ENCODE data around the gene OR52H1.

OR52H1 gene

DNA sequence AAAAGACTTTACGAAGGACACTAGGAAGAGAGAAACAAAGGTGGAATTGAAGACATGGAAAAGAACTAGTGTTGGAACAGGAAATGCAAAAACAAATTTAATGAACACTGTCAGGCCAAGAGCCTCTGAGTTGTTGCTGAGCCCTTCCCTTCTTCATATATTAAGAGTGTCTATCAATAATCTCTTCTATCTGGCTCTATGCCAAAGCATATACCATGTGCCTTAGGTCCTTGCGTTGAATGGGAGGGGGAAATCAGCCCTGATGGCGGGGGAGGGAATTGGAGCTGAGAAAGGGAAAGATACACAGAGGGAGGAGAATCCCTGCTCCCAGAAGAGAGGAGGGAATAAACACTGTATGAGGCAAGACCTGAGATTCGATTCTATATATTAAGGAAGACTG is 26.8 kb upstream of the OR52H1 start:
- Histone ChIP-seq H3K9me3 (ENCODE audit: control insufficient read depth, low read length) (no peaks in the 10 kb centered on the region), H3K4me1 (ENCODE audit: control insufficient read depth, insufficient read depth, low read length, poor library complexity, severe bottlenecking) (no peaks in the 10 kb centered on the region), H3K27ac (ENCODE audit: low read depth, low read length, severe bottlenecking) (no peak overlapping the region), H3K4me3 (ENCODE audit: extremely low read depth, insufficient read depth, low read length, poor library complexity, severe bottlenecking) (no peak overlapping the region), H3K36me3 (ENCODE audit: control insufficient read depth, insufficient read depth, low read length) (no peaks in the 10 kb centered on the region)
- 81 to 100% methylated on average over 2 to 3 of the region's 4 CpGs for WGBS, 2 experiments (ENCODE audit: insufficient coverage in 2 of 2)

DNA sequence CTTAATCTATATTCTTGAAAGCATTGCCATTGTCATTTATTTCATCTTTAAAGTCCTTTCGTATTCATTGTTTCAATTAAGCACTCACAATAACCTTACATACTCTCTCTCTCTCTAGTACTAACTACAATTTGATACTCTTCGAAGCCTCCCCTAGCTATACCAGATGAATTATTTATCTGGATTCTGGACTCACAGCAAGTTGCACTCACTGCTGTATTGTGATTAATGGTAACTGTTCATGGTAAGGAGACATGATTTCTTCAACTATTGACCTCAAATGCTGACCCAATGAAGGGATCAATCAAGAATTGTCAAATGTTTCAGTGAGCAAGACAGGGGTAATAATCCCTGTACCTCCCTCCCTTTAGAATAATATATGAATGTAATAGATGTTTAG is 26.3 kb upstream of the OR52H1 start:
- Histone ChIP-seq H3K4me1 (ENCODE audit: control insufficient read depth, insufficient read depth, low read length, poor library complexity, severe bottlenecking) (no peaks in the 10 kb centered on the region), H3K36me3 (ENCODE audit: control insufficient read depth, insufficient read depth, low read length) (no peaks in the 10 kb centered on the region), H3K27ac (ENCODE audit: low read depth, low read length, severe bottlenecking) (no peak overlapping the region), H3K9me3 (ENCODE audit: control insufficient read depth, low read length) (no peaks in the 10 kb centered on the region), H3K4me3 (ENCODE audit: extremely low read depth, insufficient read depth, low read length, poor library complexity, severe bottlenecking) (no peak overlapping the region)
- WGBS, 2 experiments (ENCODE audit: insufficient coverage in 2 of 2) = 89 to 93% methylated on average over 1 of the region's 2 CpGs

DNA sequence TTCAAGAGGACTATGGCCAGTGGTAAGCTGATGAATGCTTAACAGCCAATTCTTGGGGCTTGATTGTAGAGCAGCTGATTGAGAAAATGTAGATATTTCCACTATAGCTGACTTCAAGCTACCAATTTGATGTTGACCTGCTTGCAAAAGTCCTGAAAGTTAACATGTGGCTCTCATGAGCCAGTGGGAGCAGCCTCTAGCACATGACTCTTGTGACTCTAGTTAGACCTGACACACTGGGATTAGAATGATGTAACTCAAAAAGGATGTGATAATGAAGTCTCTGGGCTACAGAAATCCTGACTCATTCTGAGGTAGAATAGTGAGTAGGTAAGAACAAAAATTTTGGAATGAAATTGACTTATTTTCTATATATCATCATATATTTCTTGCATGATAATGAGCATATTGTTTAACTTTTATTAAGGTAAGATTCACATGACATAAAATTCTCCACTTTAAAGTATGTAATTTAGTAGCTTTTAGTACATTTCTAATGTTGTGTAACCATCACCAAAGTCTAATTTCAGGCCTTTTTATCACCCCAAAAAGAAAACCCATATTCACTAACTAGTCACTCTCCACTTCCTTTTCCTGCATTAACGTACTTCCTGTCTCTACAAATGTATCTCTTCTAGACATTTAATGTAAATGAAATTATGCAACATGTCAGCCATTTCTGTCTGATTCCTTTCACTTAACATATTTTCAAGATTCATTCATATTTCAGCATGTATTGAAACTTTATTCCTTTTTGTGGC is 16.1 kb upstream of the OR52H1 start:
- no peaks in the 10 kb centered on the region for H3K4me1 ChIP-seq (ENCODE audit: control insufficient read depth, insufficient read depth, low read length, poor library complexity, severe bottlenecking)
- H3K4me3 ChIP-seq (ENCODE audit: extremely low read depth, insufficient read depth, low read length, poor library complexity, severe bottlenecking) = no peak overlapping the region
- H3K27ac ChIP-seq (ENCODE audit: low read depth, low read length, severe bottlenecking) = no peak overlapping the region
- WGBS, 2 experiments (ENCODE audit: insufficient coverage in 2 of 2) = no CpG with 5 or more reads among the region's 1 CpG
- no peaks in the 10 kb centered on the region for H3K9me3 ChIP-seq (ENCODE audit: control insufficient read depth, low read length)
- H3K36me3 ChIP-seq (ENCODE audit: control insufficient read depth, insufficient read depth, low read length) = no peaks in the 10 kb centered on the region

DNA sequence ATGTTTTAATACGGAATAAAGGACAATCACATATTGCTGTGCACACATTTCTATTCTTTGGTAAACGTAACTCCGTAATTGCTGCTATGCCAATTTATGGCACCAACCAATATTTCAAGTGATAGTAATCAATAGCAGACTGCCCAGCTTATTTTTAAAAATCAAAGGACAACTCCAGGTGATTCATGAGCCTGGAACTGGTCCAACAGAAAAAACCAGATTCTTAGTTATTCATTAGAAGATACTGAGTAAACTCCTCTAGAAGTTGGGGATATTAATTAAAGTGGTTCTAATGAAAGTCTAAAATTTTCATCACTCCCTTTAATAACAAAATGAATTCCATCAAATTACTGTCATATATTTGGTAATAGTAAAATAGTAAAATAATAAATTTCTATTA is 9.4 kb upstream of the OR52H1 start:
- Histone ChIP-seq H3K4me1 (ENCODE audit: control insufficient read depth, insufficient read depth, low read length, poor library complexity, severe bottlenecking) (no peaks in the 10 kb centered on the region), H3K4me3 (ENCODE audit: extremely low read depth, insufficient read depth, low read length, poor library complexity, severe bottlenecking) (no peak overlapping the region), H3K9me3 (ENCODE audit: control insufficient read depth, low read length) (no peaks in the 10 kb centered on the region), H3K27ac (ENCODE audit: low read depth, low read length, severe bottlenecking) (no peak overlapping the region), H3K36me3 (ENCODE audit: control insufficient read depth, insufficient read depth, low read length) (no peaks in the 10 kb centered on the region)
- no CpG with 5 or more reads among the region's 3 CpGs for WGBS, 2 experiments (ENCODE audit: insufficient coverage in 2 of 2)

DNA sequence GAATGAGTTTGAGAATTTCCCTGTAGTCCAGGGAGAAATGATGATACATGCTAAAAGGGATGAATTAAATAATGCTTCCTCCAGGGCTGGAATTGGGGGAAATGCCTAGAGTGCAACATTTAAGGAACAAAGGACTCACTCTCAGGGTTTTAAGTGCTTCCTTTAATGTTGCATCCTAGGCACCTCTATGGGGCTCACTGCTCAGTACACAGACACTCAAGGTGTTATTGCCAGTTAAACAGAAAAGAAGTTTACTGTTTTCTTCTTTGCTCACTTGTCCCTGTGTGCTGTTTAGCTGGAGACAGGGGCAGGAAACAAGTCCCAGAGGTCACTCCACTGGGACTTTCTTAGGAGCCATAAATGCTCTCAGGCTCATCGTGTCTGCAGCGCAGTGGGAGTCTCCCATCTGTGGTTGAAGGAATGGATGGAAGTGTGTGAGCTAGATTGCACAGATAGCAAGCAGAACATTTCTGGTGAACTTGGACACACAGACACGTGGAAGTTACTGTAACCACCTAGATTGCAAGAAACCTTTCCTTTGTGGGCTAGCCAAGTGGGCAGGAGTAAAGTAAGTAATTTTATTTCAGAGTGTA is 8.4 kb upstream of the OR52H1 start:
- Histone ChIP-seq H3K4me3 (ENCODE audit: extremely low read depth, insufficient read depth, low read length, poor library complexity, severe bottlenecking) (no peak overlapping the region), H3K9me3 (ENCODE audit: control insufficient read depth, low read length) (no peaks in the 10 kb centered on the region), H3K27ac (ENCODE audit: low read depth, low read length, severe bottlenecking) (no peak overlapping the region), H3K4me1 (ENCODE audit: control insufficient read depth, insufficient read depth, low read length, poor library complexity, severe bottlenecking) (no peaks in the 10 kb centered on the region), H3K36me3 (ENCODE audit: control insufficient read depth, insufficient read depth, low read length) (no peaks in the 10 kb centered on the region)
- 81 to 83% methylated on average over 3 of the region's 3 CpGs for WGBS, 2 experiments (ENCODE audit: insufficient coverage in 2 of 2)

DNA sequence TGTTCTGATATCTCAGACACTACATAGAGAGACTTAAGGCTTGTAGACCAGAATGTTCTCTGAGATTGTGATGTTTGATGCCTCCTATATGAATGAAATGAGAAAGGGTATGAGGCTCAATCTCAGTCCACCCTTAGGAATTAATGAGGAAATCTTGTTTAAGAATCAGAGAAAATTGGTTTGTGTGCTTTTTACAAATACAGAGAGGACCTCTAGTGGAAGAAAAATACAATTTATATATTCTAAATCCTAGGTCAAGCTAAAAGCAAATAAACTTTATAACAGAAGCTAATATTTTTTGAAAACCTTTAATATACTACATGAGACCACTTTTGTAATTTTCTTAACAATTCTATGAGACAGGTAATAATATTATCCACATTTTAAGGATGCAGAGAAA is 5.0 kb upstream of the OR52H1 start:
- Histone ChIP-seq H3K9me3 (ENCODE audit: control insufficient read depth, low read length) (no peaks in the 10 kb centered on the region), H3K4me3 (ENCODE audit: extremely low read depth, insufficient read depth, low read length, poor library complexity, severe bottlenecking) (no peak overlapping the region), H3K27ac (ENCODE audit: low read depth, low read length, severe bottlenecking) (no peak overlapping the region), H3K4me1 (ENCODE audit: control insufficient read depth, insufficient read depth, low read length, poor library complexity, severe bottlenecking) (peaks cover 3% of the 10 kb centered on the region), H3K36me3 (ENCODE audit: control insufficient read depth, insufficient read depth, low read length) (no peaks in the 10 kb centered on the region)

DNA sequence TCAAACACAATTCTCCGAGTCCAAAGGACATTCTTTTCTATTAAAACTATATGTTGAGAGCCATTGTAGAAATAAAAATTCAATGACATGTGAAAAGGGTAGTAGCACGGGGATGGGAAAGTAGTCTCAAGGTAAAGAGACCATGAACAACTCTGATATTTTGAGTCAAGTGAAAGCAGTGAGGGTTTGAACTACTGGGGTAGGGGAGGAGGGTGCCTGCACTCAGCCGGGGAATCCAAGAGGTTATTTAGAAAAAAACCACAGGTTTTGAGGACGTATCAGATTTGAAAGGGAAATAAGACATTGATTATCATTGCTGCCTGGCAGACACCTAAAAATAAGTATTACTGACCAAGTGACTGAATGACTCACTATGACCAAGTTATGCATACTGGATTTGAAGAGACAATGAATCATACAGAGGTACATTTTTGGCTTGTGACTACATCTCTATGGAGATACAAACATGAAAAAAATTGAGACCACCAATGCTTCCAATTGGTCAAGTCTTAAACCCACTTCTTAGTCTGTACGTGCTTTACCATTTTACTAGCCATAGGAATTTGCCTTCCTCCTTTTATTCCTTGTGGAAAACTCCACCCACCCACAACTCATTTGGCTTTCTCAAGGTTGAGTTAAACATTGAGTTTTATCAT is 2.2 kb upstream of the OR52H1 start:
- H3K9me3 ChIP-seq (ENCODE audit: control insufficient read depth, low read length) = no peaks in the 10 kb centered on the region
- H3K36me3 ChIP-seq (ENCODE audit: control insufficient read depth, insufficient read depth, low read length) = no peaks in the 10 kb centered on the region
- no peak overlapping the region for H3K27ac ChIP-seq (ENCODE audit: low read depth, low read length, severe bottlenecking)
- H3K4me1 ChIP-seq (ENCODE audit: control insufficient read depth, insufficient read depth, low read length, poor library complexity, severe bottlenecking) = peaks cover 3% of the 10 kb centered on the region
- WGBS, 2 experiments (ENCODE audit: insufficient coverage in 2 of 2) = 71% methylated on average over 3 to 4 of the region's 5 CpGs
- H3K4me3 ChIP-seq (ENCODE audit: extremely low read depth, insufficient read depth, low read length, poor library complexity, severe bottlenecking) = no peak overlapping the region

DNA sequence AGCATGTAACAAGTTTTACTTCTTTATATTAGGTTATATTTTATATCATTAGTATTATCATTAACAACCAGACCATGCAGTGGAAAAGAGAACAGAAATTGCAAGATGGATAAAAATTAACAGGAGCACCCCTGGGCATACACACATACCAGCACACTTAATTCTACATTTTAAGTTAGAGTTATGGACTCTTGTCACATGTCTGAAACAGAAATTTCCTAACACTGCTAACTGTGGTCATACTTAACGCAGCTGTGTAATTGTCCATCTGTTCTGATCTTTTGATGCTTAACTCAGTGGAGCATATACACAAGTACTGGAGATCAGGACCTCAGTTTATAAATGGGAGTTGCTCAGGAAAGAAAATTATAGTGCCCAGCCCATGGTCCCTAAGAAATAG is 358 bp downstream of the OR52H1 start:
- Histone ChIP-seq H3K9me3 (ENCODE audit: control insufficient read depth, low read length) (no peaks in the 10 kb centered on the region), H3K27ac (ENCODE audit: low read depth, low read length, severe bottlenecking) (no peak overlapping the region), H3K36me3 (ENCODE audit: control insufficient read depth, insufficient read depth, low read length) (no peaks in the 10 kb centered on the region), H3K4me1 (ENCODE audit: control insufficient read depth, insufficient read depth, low read length, poor library complexity, severe bottlenecking) (peaks cover 3% of the 10 kb centered on the region), H3K4me3 (ENCODE audit: extremely low read depth, insufficient read depth, low read length, poor library complexity, severe bottlenecking) (no peak overlapping the region)
- 100% methylated on average over 1 of the region's 1 CpG; no CpG with 5 or more reads in 1 of the 2 experiments for WGBS, 2 experiments (ENCODE audit: insufficient coverage in 2 of 2)

DNA sequence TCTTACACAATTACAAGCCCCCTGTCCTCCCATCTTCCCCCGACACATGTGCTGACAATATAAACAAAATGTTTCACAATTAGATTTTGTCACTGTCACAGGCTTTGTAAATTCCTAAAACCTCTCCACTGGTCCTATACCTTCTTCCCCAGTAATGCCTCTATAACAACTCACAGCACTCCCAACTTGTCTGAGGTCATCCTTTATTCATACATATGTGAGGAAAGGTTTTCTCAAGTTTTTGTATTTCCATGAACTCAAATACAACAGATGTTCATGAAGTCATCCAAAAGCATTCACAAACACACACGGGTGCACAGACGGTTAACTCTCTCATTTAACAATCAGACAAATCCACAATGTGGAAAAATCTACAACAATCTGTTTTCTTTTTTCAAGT is 1.9 kb downstream of the OR52H1 start:
- H3K9me3 ChIP-seq (ENCODE audit: control insufficient read depth, low read length) = no peaks in the 10 kb centered on the region
- H3K36me3 ChIP-seq (ENCODE audit: control insufficient read depth, insufficient read depth, low read length) = no peaks in the 10 kb centered on the region
- 80 to 84% methylated on average over 1 to 2 of the region's 3 CpGs for WGBS, 2 experiments (ENCODE audit: insufficient coverage in 2 of 2)
- H3K4me1 ChIP-seq (ENCODE audit: control insufficient read depth, insufficient read depth, low read length, poor library complexity, severe bottlenecking) = peaks cover 3% of the 10 kb centered on the region
- no peak overlapping the region for H3K27ac ChIP-seq (ENCODE audit: low read depth, low read length, severe bottlenecking)
- H3K4me3 ChIP-seq (ENCODE audit: extremely low read depth, insufficient read depth, low read length, poor library complexity, severe bottlenecking) = no peak overlapping the region

DNA sequence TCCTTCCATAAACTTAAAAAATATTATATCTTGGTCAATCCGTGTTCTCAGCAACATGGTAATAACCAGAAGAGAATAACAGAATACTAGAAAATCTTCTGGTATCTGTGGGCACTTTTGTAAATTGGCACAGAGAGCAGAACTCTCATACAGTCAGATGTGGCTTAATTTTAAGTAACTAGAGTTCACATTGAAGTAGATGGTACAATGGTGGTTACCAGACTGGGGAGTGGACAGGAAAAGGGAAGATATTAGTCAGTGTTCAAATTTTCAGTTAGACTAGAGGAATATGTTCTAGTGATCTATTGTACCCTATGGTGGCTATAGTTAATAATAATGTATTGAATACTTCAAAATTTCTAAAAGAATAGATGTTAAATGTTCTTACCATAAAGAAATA is 6.9 kb downstream of the OR52H1 start:
- Histone ChIP-seq H3K9me3 (ENCODE audit: control insufficient read depth, low read length) (no peaks in the 10 kb centered on the region), H3K4me1 (ENCODE audit: control insufficient read depth, insufficient read depth, low read length, poor library complexity, severe bottlenecking) (no peaks in the 10 kb centered on the region), H3K36me3 (ENCODE audit: control insufficient read depth, insufficient read depth, low read length) (no peaks in the 10 kb centered on the region), H3K4me3 (ENCODE audit: extremely low read depth, insufficient read depth, low read length, poor library complexity, severe bottlenecking) (no peak overlapping the region), H3K27ac (ENCODE audit: low read depth, low read length, severe bottlenecking) (no peak overlapping the region)
- WGBS, 2 experiments (ENCODE audit: insufficient coverage in 2 of 2) = no CpG with 5 or more reads among the region's 1 CpG

DNA sequence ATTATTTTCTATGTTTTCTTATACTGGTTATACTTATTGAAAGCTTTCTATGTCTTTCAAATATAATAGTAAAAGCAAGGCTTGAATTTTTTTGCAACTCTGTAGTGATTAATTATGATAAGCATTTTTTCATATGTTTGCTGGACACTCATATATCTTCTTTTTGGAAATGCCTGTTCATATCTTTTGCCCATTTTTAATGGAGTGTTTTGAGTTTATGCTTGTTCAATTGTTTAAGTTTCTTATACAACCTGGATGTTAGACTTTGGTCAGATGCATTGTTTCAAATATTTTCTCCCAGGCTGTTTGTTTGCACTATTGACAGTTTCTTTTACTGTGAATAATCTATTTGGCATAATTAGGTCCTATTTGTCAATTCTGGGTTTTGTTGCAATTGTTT is 11.9 kb downstream of the OR52H1 start:
- Histone ChIP-seq H3K36me3 (ENCODE audit: control insufficient read depth, insufficient read depth, low read length) (no peaks in the 10 kb centered on the region), H3K4me3 (ENCODE audit: extremely low read depth, insufficient read depth, low read length, poor library complexity, severe bottlenecking) (no peak overlapping the region), H3K4me1 (ENCODE audit: control insufficient read depth, insufficient read depth, low read length, poor library complexity, severe bottlenecking) (no peaks in the 10 kb centered on the region), H3K9me3 (ENCODE audit: control insufficient read depth, low read length) (no peaks in the 10 kb centered on the region), H3K27ac (ENCODE audit: low read depth, low read length, severe bottlenecking) (no peak overlapping the region)
